ENCODE data around the gene SYTL5. TPM values are rescaled to one million over a fixed set of nuclear protein-coding genes. Genes with fewer than 3 reads are reported as not detected.

Gene SYTL5
- total and polyA plus RNA-seq, 2 of the 4 experiments (the other 2 are of a cell fraction): 0.19 to 0.54 TPM

GRCh38 chrX:38151441-38151840 lies 145.1 kb downstream of the SYTL5 start:
- Histone ChIP-seq H2BK20ac (ENCODE audit: low read depth, low read length) (no peak overlapping the region), H3K79me1 (ENCODE audit: low read depth in 1 of 2, low read length in 2 of 2) (no peaks in the 10 kb centered on the region), H3K9me1 (ENCODE audit: insufficient read depth, low read length) (no peaks in the 10 kb centered on the region), H4K8ac (ENCODE audit: low read depth in 2 of 2, low read length in 2 of 2) (no peak overlapping the region), H3K56ac (ENCODE audit: extremely low read depth, insufficient read depth, low read length) (no peak overlapping the region), H2BK120ac (ENCODE audit: low read depth, low read length) (no peak overlapping the region), H3K4me3 (ENCODE audit: insufficient read depth, low read depth, low read length) (no peak overlapping the region), H2BK15ac (ENCODE audit: low read depth, low read length) (no peak overlapping the region), H3K9me3 (ENCODE audit: control insufficient read depth, insufficient read depth, low read length) (no peaks in the 10 kb centered on the region), H3K9ac (ENCODE audit: low read depth, low read length) (no peak overlapping the region), H4K91ac (ENCODE audit: insufficient read depth, low read depth, low read length) (no peak overlapping the region), H3K4me1 (ENCODE audit: control insufficient read depth, insufficient read depth, low read length) (no peaks in the 10 kb centered on the region), H3K36me3 (ENCODE audit: control insufficient read depth, insufficient read depth, low read length) (peaks cover 5% of the 10 kb centered on the region), H3K4ac (ENCODE audit: low read depth, low read length) (no peak overlapping the region), H3K18ac (ENCODE audit: low read depth, low read length) (no peak overlapping the region), H3K27me3 (ENCODE audit: control insufficient read depth, insufficient read depth, low read length) (peaks cover 4% of the 10 kb centered on the region; the same call in 1 of the 2 replicates), H2AK5ac (ENCODE audit: low read depth, low read length) (no peak overlapping the region), H4K20me1 (ENCODE audit: insufficient read depth, low read length) (no peaks in the 10 kb centered on the region), H3K23ac (ENCODE audit: low read depth, low read length) (no peak overlapping the region), H2AFZ (replicated peaks; ENCODE audit: low read length, poor library complexity) (peak overlapping the region; percentile 26), H2AK9ac (replicated peaks; ENCODE audit: low read depth, low read length, poor library complexity) (no peak overlapping the region), H3K27ac (ENCODE audit: insufficient read depth, low read length) (no peak overlapping the region), H3K14ac (replicated peaks; ENCODE audit: low read depth, low read length) (no peak overlapping the region), H2BK5ac (ENCODE audit: low read depth, low read length, poor library complexity, severe bottlenecking) (no peak overlapping the region), H4K5ac (ENCODE audit: low read depth, low read length) (no peak overlapping the region), H3K4me2 (ENCODE audit: low read depth, low read length) (no peak overlapping the region)
- POLR2A ChIA-PET (ENCODE audit: unreplicated experiment): no interaction called here
- ATAC-seq (ENCODE audit: low read depth) (no peak), DNase-seq (peak; percentile 34)
- BruUV-seq (replicated peaks): no TSS peak
- intact Hi-C loops (cut with micrococcal nuclease): no loop called here
- no peak for TF ChIP-seq CTCF (conservative IDR thresholded peaks at IDR 0.05; ENCODE audit: low read depth, low read length)
- no peak for TF ChIP-seq NFE2L2 (IDR thresholded peaks at IDR 0.05; ENCODE audit: low read depth, low read length)
- TF ChIP-seq SMC3 (IDR thresholded peaks at IDR 0.05; ENCODE audit: low read depth, low read length): no peak
- TF ChIP-seq USF2 (IDR thresholded peaks at IDR 0.05; ENCODE audit: low read depth, low read length): no peak
- no peak for TF ChIP-seq CEBPB (IDR thresholded peaks at IDR 0.05; ENCODE audit: low read depth, low read length)
- TF ChIP-seq FOS (IDR thresholded peaks at IDR 0.05; ENCODE audit: low read depth, low read length): no peak
- TF ChIP-seq RAD21 (IDR thresholded peaks at IDR 0.05; ENCODE audit: low read length): no peak
- no peak for TF ChIP-seq MAFK (IDR thresholded peaks at IDR 0.05; ENCODE audit: low read depth, low read length)
- no CpG with 5 or more reads among the region's 5 CpGs for WGBS, 2 experiments (ENCODE audit: extremely low coverage in 2 of 2, insufficient read length in 1 of 2)
- CTCF ChIA-PET: interaction anchor here (1.7 kb wide), 1 partner anchor 16 kb away, joined by 8 read pairs; no protein-coding TSS in a partner anchor
- dilution Hi-C loops (cut with HindIII; ENCODE audit: low sequenced_read_pairs, unreplicated experiment): no loop called here
- in situ Hi-C loops (cut with MboI; ENCODE audit: low sequenced_read_pairs): no loop called here

Measured in IMR-90 (cell line).